HCT116 (cell line): ENCODE results near the gene RAMP3.

Experiments
- EZH2phosphoT487 ChIP-seq: fragments of 200-600 bp; IDR thresholded peaks from 2 replicates; pipeline ENCODE4 v1.6.1; 2018; ENCODE audit warnings: antibody characterized with exemption, borderline replicate concordance
- FOSL1 ChIP-seq: IDR thresholded peaks from 2 replicates; pipeline ENCODE4 v1.6.1; 2012; ENCODE audit warnings: low read depth
- POLR2A ChIP-seq: IDR thresholded peaks from 2 replicates; pipeline ENCODE4 v1.7.0; 2011; ENCODE audit warnings: borderline replicate concordance; ENCODE audit not compliant: insufficient read depth, insufficient read length; ENCODE audit errors: extremely low read depth
- POLR2AphosphoS5 ChIP-seq: IDR thresholded peaks from 2 replicates; pipeline ENCODE4 v1.6.1; 2011; ENCODE audit warnings: mild to moderate bottlenecking, low read depth, low read length, moderate library complexity
- RAD21 ChIP-seq: IDR thresholded peaks from 2 replicates; pipeline ENCODE4 v1.6.1; 2012; ENCODE audit warnings: low read depth, mild to moderate bottlenecking
- SIN3A ChIP-seq: IDR thresholded peaks from 2 replicates; pipeline ENCODE4 v1.6.1; 2012; ENCODE audit warnings: low read depth
- SRF ChIP-seq: IDR thresholded peaks from 2 replicates; pipeline ENCODE4 v1.6.1; 2012; ENCODE audit warnings: low read depth
- ZNF274 ChIP-seq: fragments of 200-500 bp; sonication (Bioruptor generic); IDR thresholded peaks from 2 replicates; pipeline ENCODE4 v1.6.1; 2014; ENCODE audit warnings: mild to moderate bottlenecking, low read depth, low read length, inconsistent platforms
- TF ChIP-seq, protein P1 (sequence below), 3 experiments: fragments of 200-600 bp in 1 of 3; sonication (generic) in 1 of 3; IDR thresholded peaks in 2 of 3; conservative IDR thresholded peaks in 1 of 3; 2 replicates each; pipeline ENCODE4 v1.5.1; 2012 to 2017; ENCODE audit warnings: low read depth in 2 of 3, low read length in 2 of 3, antibody characterized with exemption in 1 of 3, borderline replicate concordance in 1 of 3, control low read depth in 1 of 3, mild to moderate bottlenecking in 1 of 3, mixed read lengths in 1 of 3, mixed run types in 1 of 3, moderate library complexity in 1 of 3; ENCODE audit not compliant: insufficient read depth in 1 of 3
- TF ChIP-seq, protein P2 (sequence below): IDR thresholded peaks from 2 replicates; pipeline ENCODE4 v1.6.1; 2012
- TF ChIP-seq, protein P3 (sequence below): IDR thresholded peaks from 2 replicates; pipeline ENCODE4 v1.6.1; 2012
- TF ChIP-seq, protein P4 (sequence below): IDR thresholded peaks from 2 replicates; pipeline ENCODE4 v1.6.1; 2012; ENCODE audit warnings: low read depth

DNA sequence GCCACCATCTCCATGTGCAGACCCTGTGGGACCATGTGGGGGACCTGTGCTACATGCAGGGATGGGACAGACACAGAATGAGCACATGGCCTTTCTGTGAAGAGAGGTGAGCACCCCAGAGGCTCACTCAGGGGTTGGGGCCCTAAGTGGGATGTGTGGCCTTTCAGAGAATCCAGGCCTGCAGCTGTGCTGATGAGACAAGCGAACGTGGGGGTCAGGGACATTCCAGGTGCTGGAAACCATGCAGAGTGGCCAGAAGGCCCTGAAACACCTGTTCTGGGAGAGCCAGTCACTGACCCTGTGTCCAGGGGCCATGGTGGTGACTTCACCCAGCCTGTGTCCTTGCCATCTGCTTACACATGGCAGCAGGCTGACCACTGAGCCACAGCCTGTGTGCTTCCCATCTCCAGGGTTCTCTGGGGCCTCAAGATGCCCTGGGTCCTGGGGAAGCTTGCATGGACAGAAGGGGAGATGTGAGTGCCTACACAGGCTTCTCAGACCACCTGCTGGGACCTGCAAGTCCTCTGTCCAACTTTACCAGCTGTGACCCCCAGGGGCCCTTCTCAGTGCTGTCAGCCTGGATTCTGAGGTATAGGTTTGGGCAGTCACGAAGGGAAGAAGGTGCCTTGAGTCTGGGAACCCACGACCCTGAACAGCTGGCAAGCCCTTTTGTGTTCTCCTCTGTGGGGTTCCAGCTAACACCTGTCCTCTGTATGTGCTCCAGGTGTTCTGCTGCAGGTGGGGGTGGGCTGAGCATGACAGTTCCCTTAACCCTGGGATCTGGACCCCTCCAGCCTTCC, 17.6 kb downstream of the RAMP3 start:
- TF ChIP-seq SIN3A, result no peak
- TF ChIP-seq, protein P1, sequence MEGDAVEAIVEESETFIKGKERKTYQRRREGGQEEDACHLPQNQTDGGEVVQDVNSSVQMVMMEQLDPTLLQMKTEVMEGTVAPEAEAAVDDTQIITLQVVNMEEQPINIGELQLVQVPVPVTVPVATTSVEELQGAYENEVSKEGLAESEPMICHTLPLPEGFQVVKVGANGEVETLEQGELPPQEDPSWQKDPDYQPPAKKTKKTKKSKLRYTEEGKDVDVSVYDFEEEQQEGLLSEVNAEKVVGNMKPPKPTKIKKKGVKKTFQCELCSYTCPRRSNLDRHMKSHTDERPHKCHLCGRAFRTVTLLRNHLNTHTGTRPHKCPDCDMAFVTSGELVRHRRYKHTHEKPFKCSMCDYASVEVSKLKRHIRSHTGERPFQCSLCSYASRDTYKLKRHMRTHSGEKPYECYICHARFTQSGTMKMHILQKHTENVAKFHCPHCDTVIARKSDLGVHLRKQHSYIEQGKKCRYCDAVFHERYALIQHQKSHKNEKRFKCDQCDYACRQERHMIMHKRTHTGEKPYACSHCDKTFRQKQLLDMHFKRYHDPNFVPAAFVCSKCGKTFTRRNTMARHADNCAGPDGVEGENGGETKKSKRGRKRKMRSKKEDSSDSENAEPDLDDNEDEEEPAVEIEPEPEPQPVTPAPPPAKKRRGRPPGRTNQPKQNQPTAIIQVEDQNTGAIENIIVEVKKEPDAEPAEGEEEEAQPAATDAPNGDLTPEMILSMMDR (IDR thresholded peaks at IDR 0.05 in 2 of 3, conservative IDR thresholded peaks at IDR 0.05 in 1 of 3; ENCODE audit: borderline replicate concordance in 1 of 3, insufficient read depth in 1 of 3, low read depth in 2 of 3, low read length in 2 of 3), result no peak
- TF ChIP-seq POLR2AphosphoS5, result no peak
- TF ChIP-seq POLR2A, result no peak
- no peak for TF ChIP-seq EZH2phosphoT487
- TF ChIP-seq, protein P2, sequence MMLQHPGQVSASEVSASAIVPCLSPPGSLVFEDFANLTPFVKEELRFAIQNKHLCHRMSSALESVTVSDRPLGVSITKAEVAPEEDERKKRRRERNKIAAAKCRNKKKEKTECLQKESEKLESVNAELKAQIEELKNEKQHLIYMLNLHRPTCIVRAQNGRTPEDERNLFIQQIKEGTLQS, result no peak
- no peak for TF ChIP-seq RAD21
- TF ChIP-seq ZNF274, result no peak
- no peak for TF ChIP-seq SRF
- TF ChIP-seq, protein P3, sequence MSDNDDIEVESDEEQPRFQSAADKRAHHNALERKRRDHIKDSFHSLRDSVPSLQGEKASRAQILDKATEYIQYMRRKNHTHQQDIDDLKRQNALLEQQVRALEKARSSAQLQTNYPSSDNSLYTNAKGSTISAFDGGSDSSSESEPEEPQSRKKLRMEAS, result no peak
- TF ChIP-seq, protein P4, sequence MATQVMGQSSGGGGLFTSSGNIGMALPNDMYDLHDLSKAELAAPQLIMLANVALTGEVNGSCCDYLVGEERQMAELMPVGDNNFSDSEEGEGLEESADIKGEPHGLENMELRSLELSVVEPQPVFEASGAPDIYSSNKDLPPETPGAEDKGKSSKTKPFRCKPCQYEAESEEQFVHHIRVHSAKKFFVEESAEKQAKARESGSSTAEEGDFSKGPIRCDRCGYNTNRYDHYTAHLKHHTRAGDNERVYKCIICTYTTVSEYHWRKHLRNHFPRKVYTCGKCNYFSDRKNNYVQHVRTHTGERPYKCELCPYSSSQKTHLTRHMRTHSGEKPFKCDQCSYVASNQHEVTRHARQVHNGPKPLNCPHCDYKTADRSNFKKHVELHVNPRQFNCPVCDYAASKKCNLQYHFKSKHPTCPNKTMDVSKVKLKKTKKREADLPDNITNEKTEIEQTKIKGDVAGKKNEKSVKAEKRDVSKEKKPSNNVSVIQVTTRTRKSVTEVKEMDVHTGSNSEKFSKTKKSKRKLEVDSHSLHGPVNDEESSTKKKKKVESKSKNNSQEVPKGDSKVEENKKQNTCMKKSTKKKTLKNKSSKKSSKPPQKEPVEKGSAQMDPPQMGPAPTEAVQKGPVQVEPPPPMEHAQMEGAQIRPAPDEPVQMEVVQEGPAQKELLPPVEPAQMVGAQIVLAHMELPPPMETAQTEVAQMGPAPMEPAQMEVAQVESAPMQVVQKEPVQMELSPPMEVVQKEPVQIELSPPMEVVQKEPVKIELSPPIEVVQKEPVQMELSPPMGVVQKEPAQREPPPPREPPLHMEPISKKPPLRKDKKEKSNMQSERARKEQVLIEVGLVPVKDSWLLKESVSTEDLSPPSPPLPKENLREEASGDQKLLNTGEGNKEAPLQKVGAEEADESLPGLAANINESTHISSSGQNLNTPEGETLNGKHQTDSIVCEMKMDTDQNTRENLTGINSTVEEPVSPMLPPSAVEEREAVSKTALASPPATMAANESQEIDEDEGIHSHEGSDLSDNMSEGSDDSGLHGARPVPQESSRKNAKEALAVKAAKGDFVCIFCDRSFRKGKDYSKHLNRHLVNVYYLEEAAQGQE, result no peak
- no peak for TF ChIP-seq FOSL1
